ENCODE measurements around the gene HCFC1.

The HCFC1 gene

DNA sequence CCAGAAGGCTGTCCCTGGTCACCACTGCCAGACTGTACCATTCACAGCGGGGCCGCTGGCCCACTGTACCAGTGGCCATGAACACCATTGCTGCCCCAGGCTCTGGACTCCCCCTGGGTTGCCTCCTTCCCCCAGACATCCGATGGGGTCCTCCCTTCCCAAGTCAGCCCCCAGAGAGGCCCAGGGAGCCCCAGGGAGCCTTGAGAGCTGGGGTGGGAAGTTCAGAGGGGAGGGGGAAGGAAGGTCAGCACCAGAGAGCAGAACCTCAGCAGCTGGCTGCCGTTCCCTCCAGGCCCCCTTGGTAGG, 45.1 kb downstream of the HCFC1 start:
- DNase-seq = no peak
- Histone ChIP-seq H3K79me2 (ENCODE audit: insufficient read depth, low read length) (peaks cover 74% of the 10 kb centered on the region), H3K27ac (ENCODE audit: low read length) (peak overlapping the region; percentile 100), H2AFZ (ENCODE audit: low read depth, low read length) (peak overlapping the region; percentile 51; the same call in 1 of the 2 replicates), H3K36me3 (ENCODE audit: insufficient read depth, low read length) (peaks cover 59% of the 10 kb centered on the region), H3K4me2 (ENCODE audit: insufficient read depth, low read length) (peak overlapping the region; percentile 74), H3K4me1 (ENCODE audit: insufficient read depth, low read length) (peaks cover 76% of the 10 kb centered on the region), H3K4me3 (ENCODE audit: low read depth in 1 of 2, low read length in 2 of 2) (peak overlapping the region; percentile 37 to 64; a peak in 3 of 4 replicates), H3K27me3 (ENCODE audit: insufficient read depth, low read length, poor library complexity) (no peaks in the 10 kb centered on the region), H3K9me3 (ENCODE audit: insufficient read depth, low read length, severe bottlenecking) (no peaks in the 10 kb centered on the region), H3K9ac (ENCODE audit: low read depth, low read length) (peak overlapping the region; percentile 99), H4K20me1 (ENCODE audit: insufficient read depth, low read length) (peaks cover 22% of the 10 kb centered on the region)
- no peak for TF ChIP-seq EZH2 (IDR thresholded peaks at IDR 0.05; ENCODE audit: borderline replicate concordance, low read depth, low read length, severe bottlenecking)
- TF ChIP-seq, protein P1, sequence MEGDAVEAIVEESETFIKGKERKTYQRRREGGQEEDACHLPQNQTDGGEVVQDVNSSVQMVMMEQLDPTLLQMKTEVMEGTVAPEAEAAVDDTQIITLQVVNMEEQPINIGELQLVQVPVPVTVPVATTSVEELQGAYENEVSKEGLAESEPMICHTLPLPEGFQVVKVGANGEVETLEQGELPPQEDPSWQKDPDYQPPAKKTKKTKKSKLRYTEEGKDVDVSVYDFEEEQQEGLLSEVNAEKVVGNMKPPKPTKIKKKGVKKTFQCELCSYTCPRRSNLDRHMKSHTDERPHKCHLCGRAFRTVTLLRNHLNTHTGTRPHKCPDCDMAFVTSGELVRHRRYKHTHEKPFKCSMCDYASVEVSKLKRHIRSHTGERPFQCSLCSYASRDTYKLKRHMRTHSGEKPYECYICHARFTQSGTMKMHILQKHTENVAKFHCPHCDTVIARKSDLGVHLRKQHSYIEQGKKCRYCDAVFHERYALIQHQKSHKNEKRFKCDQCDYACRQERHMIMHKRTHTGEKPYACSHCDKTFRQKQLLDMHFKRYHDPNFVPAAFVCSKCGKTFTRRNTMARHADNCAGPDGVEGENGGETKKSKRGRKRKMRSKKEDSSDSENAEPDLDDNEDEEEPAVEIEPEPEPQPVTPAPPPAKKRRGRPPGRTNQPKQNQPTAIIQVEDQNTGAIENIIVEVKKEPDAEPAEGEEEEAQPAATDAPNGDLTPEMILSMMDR (IDR thresholded peaks at IDR 0.05; ENCODE audit: borderline replicate concordance, extremely low read depth, low read length, poor library complexity, severe bottlenecking) = no peak
- ATAC-seq (ENCODE audit: insufficient read depth, low read depth) = peak; percentile 7; the same call in 2 of the 3 replicates

DNA sequence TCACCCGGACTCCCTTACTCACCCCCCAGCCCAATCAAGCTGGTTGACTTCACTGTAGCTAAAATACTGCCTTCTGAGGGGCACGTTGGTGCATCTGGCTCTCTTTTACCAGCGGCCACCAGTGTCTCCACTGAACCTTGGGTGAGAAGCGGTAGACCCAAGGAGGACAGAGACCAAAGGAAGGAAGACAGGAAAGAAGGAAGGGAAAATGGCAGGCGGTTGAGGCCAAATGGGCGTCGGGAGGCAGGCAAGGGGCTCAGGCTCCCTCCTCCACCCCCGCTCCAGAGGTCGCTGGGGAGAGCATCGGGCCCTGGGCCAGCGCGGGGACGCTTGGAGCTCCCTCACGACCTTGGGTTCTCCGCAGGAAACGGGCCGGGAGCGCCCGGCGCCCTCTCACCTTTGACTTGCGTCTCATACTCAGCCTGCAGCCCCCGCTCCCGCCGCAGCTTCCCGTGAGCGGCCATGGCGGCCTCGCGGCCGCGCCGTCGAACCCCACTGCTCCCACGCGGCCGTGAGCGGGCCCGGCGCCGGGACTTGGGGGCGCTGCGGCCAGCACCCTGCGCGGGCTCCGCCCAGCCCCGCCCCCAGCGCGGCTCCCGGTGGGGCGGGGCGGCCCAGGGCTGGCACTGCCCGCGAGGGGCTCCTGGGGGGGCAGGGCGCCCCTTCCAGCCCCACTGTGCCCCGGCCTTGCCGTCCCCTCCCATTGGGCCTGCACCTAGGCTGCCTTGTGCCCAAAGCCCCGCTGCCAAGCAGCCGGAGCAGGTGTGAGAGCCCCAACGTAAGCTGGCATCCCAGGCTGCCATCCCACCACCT, 45.7 kb downstream of the HCFC1 start, which contains the start of gene ARHGAP4:
ARHGAP4 (minus strand) TSS at position 526 of the 813 bp plus-strand sequence; CDS start at position 464, 62 bp downstream.
- Histone ChIP-seq H3K36me3 (ENCODE audit: insufficient read depth, low read length) (peaks cover 59% of the 10 kb centered on the region), H3K4me1 (ENCODE audit: insufficient read depth, low read length) (peaks cover 71% of the 10 kb centered on the region), H2AFZ (ENCODE audit: low read depth, low read length) (peak within 1 kb of the TSS; percentile 51; the same call in 1 of the 2 replicates), H3K9me3 (ENCODE audit: insufficient read depth, low read length, severe bottlenecking) (no peaks in the 10 kb centered on the region), H3K27me3 (ENCODE audit: insufficient read depth, low read length, poor library complexity) (no peaks in the 10 kb centered on the region), H3K27ac (ENCODE audit: low read length) (peak within 1 kb of the TSS; percentile 100), H3K4me2 (ENCODE audit: insufficient read depth, low read length) (peak within 1 kb of the TSS; percentile 74), H3K9ac (ENCODE audit: low read depth, low read length) (peak within 1 kb of the TSS; percentile 99), H3K4me3 (ENCODE audit: low read depth in 1 of 2, low read length in 2 of 2) (peak within 1 kb of the TSS; percentile 64 to 85), H3K79me2 (ENCODE audit: insufficient read depth, low read length) (peaks cover 75% of the 10 kb centered on the region), H4K20me1 (ENCODE audit: insufficient read depth, low read length) (peaks cover 27% of the 10 kb centered on the region)
- TF ChIP-seq EZH2 (IDR thresholded peaks at IDR 0.05; ENCODE audit: borderline replicate concordance, low read depth, low read length, severe bottlenecking) = no peak
- TF ChIP-seq, protein P1 (IDR thresholded peaks at IDR 0.05; ENCODE audit: borderline replicate concordance, extremely low read depth, low read length, poor library complexity, severe bottlenecking) = no peak
- peak; percentile 7 for ATAC-seq (ENCODE audit: insufficient read depth, low read depth)
- DNase-seq = peak; percentile 72

DNA sequence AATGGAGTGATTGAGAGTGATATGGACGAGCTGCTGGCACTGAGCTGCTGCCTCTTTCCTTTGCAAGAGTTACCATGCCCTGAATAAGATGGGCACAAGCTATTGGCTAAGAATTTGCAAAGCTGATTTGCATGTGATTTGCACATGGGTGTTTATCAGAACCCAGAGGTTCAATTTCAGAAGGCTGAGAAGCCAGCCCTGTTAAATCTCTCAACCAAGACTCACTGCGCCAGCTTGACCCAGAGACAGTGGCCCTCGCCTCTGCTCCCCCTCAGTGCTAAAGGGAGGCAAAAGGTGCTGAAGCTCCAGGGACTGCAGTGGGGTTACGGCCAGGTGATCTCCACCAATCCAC, 46.3 kb downstream of the HCFC1 start:
- peaks cover 59% of the 10 kb centered on the region for H3K36me3 ChIP-seq (ENCODE audit: insufficient read depth, low read length)
- H3K4me2 ChIP-seq (ENCODE audit: insufficient read depth, low read length) = peak overlapping the region; percentile 74
- no peaks in the 10 kb centered on the region for H3K9me3 ChIP-seq (ENCODE audit: insufficient read depth, low read length, severe bottlenecking)
- H4K20me1 ChIP-seq (ENCODE audit: insufficient read depth, low read length) = peaks cover 32% of the 10 kb centered on the region
- H3K79me2 ChIP-seq (ENCODE audit: insufficient read depth, low read length) = peaks cover 78% of the 10 kb centered on the region
- peaks cover 65% of the 10 kb centered on the region for H3K4me1 ChIP-seq (ENCODE audit: insufficient read depth, low read length)
- peak overlapping the region; percentile 64 to 85 for H3K4me3 ChIP-seq (ENCODE audit: low read depth in 1 of 2, low read length in 2 of 2)
- no peak for DNase-seq
- no peaks in the 10 kb centered on the region for H3K27me3 ChIP-seq (ENCODE audit: insufficient read depth, low read length, poor library complexity)
- peak overlapping the region; percentile 99 for H3K9ac ChIP-seq (ENCODE audit: low read depth, low read length)
- ATAC-seq (ENCODE audit: insufficient read depth, low read depth) = no peak
- TF ChIP-seq, protein P1 (IDR thresholded peaks at IDR 0.05; ENCODE audit: borderline replicate concordance, extremely low read depth, low read length, poor library complexity, severe bottlenecking) = no peak
- H3K27ac ChIP-seq (ENCODE audit: low read length) = peak overlapping the region; percentile 100
- H2AFZ ChIP-seq (ENCODE audit: low read depth, low read length) = no peak overlapping the region
